Spleen (tissue), 11 donors: Measurements from ENCODE around the gene TTC23L. TPM values are rescaled to one million over a fixed set of nuclear protein-coding genes. Genes with fewer than 3 reads are reported as not detected.

Source experiments
- DNase-seq: peaks from one replicate; pipeline ENCODE4 v3.0.0-alpha.2; 2020
- H3K27ac ChIP-seq, 8 donors: fragments of 200-600 bp; sonication (generic) in 7 of 8; 1 replicate in 4 of 8; 2 replicates in 4 of 8; pipeline versions ENCODE4 v1.5.0 to v1.8.0; 2016 to 2021; ENCODE audit warnings: inconsistent platforms in 4 of 8, mild to moderate bottlenecking in 4 of 8, moderate library complexity in 1 of 8
- H3K27me3 ChIP-seq, 7 donors: fragments of 200-600 bp; sonication (generic) in 6 of 7; replicated peaks in 1 of 7; 1 replicate in 4 of 7; 2 replicates in 3 of 7; pipeline versions ENCODE4 v1.5.0 to v1.8.0; 2016 to 2021; ENCODE audit warnings: inconsistent platforms in 3 of 7, mild to moderate bottlenecking in 1 of 7
- H3K36me3 ChIP-seq, 6 donors: fragments of 200-600 bp; sonication (generic) in 5 of 6; 1 replicate in 4 of 6; 2 replicates in 2 of 6; pipeline versions ENCODE4 v1.5.0 to v1.8.0; 2016 to 2021; ENCODE audit warnings: inconsistent platforms in 2 of 6
- H3K4me1 ChIP-seq, 6 donors: fragments of 200-600 bp; sonication (generic) in 5 of 6; 1 replicate in 3 of 6; 2 replicates in 3 of 6; pipeline versions ENCODE4 v1.5.0 to v1.8.0; 2016 to 2021; ENCODE audit warnings: inconsistent platforms in 3 of 6
- H3K4me3 ChIP-seq, 8 donors: fragments of 200-600 bp; sonication (generic) in 7 of 8; 1 replicate in 4 of 8; 2 replicates in 4 of 8; pipeline versions ENCODE4 v1.5.0 to v1.8.0; 2016 to 2021; ENCODE audit warnings: inconsistent platforms in 4 of 8, mild to moderate bottlenecking in 4 of 8, moderate library complexity in 2 of 8
- H3K9me3 ChIP-seq, 8 donors: fragments of 200-600 bp; sonication (generic) in 7 of 8; 1 replicate in 4 of 8; 2 replicates in 4 of 8; pipeline versions ENCODE4 v1.5.0 to v1.8.0; 2016 to 2021; ENCODE audit warnings: inconsistent platforms in 4 of 8
- CTCF ChIP-seq, 11 experiments: fragments of 200-600 bp in 7 of 11; fragments of 450-650 bp in 4 of 11; sonication (generic) in 4 of 11; IDR thresholded peaks in 8 of 11; conservative IDR thresholded peaks in 3 of 11; 1 replicate in 7 of 11; 2 replicates in 4 of 11; pipeline versions ENCODE4 v1.4.0 to v1.8.0; 2016 to 2021; ENCODE audit warnings: antibody characterized with exemption in 11 of 11, inconsistent platforms in 4 of 11, mild to moderate bottlenecking in 1 of 11
- POLR2A ChIP-seq, 3 donors: fragments of 450-650 bp; IDR thresholded peaks; one replicate each; pipeline ENCODE4 v1.5.1; 2017; ENCODE audit warnings: antibody characterized with exemption in 3 of 3, mild to moderate bottlenecking in 1 of 3
- POLR2AphosphoS5 ChIP-seq, 3 donors: sonication (generic); formaldehyde crosslinking; IDR thresholded peaks; one replicate each; pipeline ENCODE4 v1.5.1; 2017; ENCODE audit warnings: antibody characterized with exemption in 3 of 3
- WGBS, 5 donors: extraction: QIAGEN DNeasy Blood & Tissue Kit in 3 of 5; methylation state at CpG; one replicate each; pipeline versions ENCODE4 v1.1.5 to v1.1.7; 2013 to 2018; 5-methylcytosine and 5-hydroxymethylcytosine counted together
- intact Hi-C: fragments of 100-400 bp; cut with DNase I; formaldehyde crosslinking; loops from one replicate; pipeline ENCODE4 v1.15.0; 2023; ENCODE audit warnings: low total_unique reads
- polyA plus RNA-seq, 3 donors: library from polyadenylated mRNA; stranded (reverse); fragments of 200-250 nt; gene quantifications; one replicate each; pipeline ENCODE4 v1.2.1, GENCODE V29; 2013
- total RNA-seq, 7 donors: library from RNA; depleted of rRNA in 3 of 7; stranded (reverse); fragments of >200 nt in 3 of 7; fragmentation: NEBNext Ultra II Directional in 4 of 7; extraction: Animal tissue kit (Norgen Biotek cat#: 25700) in 4 of 7; gene quantifications; one replicate each; pipeline versions ENCODE4 v1.1.0 to v1.2.1, GENCODE V29; 2016 to 2021
- donor health status: healthy with polysubstance abuse.
- donor health status: DM: no; HTN: no; CAD: no; lungs with moderate emphysema.
- donor health status: DM: no; HTN: no; CAD: no.
- donor health status: Bipolar disorder and iron deficiency.
- donor health status: healthy.
- donor health status: DM: no; HTN: no; CAD: no.
- donor health status: DM: yes; HTN: yes; CAD: no.

Gene TTC23L
- total and polyA plus RNA-seq, 10 donors = 0.07 to 0.42 (median 0.24) TPM; not detected in 4

- Histone ChIP-seq H3K36me3 (peaks cover 0 to 39% (median 12%) of the 10 kb centered on the region in 6 donors), H3K9me3 (no peaks in the 10 kb centered on the region), H3K27ac (no peak overlapping the region), H3K27me3 (no peaks in the 10 kb centered on the region), H3K4me3 (no peak overlapping the region), H3K4me1 (no peaks in the 10 kb centered on the region)
- 64 to 96% (median 89%) methylated on average over 3 of the region's 3 CpGs for WGBS, 5 donors
- TF ChIP-seq POLR2AphosphoS5 (IDR thresholded peaks at IDR 0.05) (no peak), CTCF (IDR thresholded peaks at IDR 0.05 in 8 of 11, conservative IDR thresholded peaks at IDR 0.05 in 3 of 11) (no peak), POLR2A (IDR thresholded peaks at IDR 0.05) (no peak)
- DNase-seq = no peak
- intact Hi-C loops = no loop called here
These were observed 20.2 kb upstream of the TTC23L start for GRCh38 chr5:34818717-34819116.

GRCh38 chr5:34820593-34820992 is 18.4 kb upstream of the TTC23L start:
- Histone ChIP-seq H3K4me3 (no peak overlapping the region), H3K27me3 (no peaks in the 10 kb centered on the region), H3K9me3 (no peaks in the 10 kb centered on the region), H3K36me3 (peaks cover 0 to 44% (median 10%) of the 10 kb centered on the region in 6 donors), H3K27ac (no peak overlapping the region), H3K4me1 (no peaks in the 10 kb centered on the region)
- intact Hi-C loops = no loop called here
- DNase-seq = no peak
- TF ChIP-seq POLR2AphosphoS5 (IDR thresholded peaks at IDR 0.05) = no peak
- TF ChIP-seq POLR2A (IDR thresholded peaks at IDR 0.05) = no peak
- 71 to 100% (median 90%) methylated on average over 1 of the region's 1 CpG for WGBS, 5 donors

GRCh38 chr5:34822956-34823715 is 15.8 kb upstream of the TTC23L start:
- DNase-seq = no peak
- no peak overlapping the region for H3K27ac ChIP-seq
- no peaks in the 10 kb centered on the region for H3K9me3 ChIP-seq
- H3K4me3 ChIP-seq = no peak overlapping the region
- H3K27me3 ChIP-seq = no peaks in the 10 kb centered on the region
- TF ChIP-seq POLR2AphosphoS5 (IDR thresholded peaks at IDR 0.05) = no peak
- TF ChIP-seq CTCF (IDR thresholded peaks at IDR 0.05 in 8 of 11, conservative IDR thresholded peaks at IDR 0.05 in 3 of 11) = no peak
- no peak for TF ChIP-seq POLR2A (IDR thresholded peaks at IDR 0.05)
- WGBS, 5 donors = 86 to 94% (median 87%) methylated on average over 8 of the region's 8 CpGs
- H3K4me1 ChIP-seq = no peaks in the 10 kb centered on the region
- H3K36me3 ChIP-seq = peaks cover 0 to 65% (median 25%) of the 10 kb centered on the region in 6 donors
- intact Hi-C loops = no loop called here

GRCh38 chr5:34826347-34826746 is 12.6 kb upstream of the TTC23L start:
- peaks cover 0 to 87% (median 27%) of the 10 kb centered on the region in 6 donors for H3K36me3 ChIP-seq
- H3K27me3 ChIP-seq = no peaks in the 10 kb centered on the region
- no peak for TF ChIP-seq POLR2A (IDR thresholded peaks at IDR 0.05)
- TF ChIP-seq CTCF (IDR thresholded peaks at IDR 0.05 in 8 of 11, conservative IDR thresholded peaks at IDR 0.05 in 3 of 11) = no peak
- peak in 1 of 3 donors; percentile 11 for TF ChIP-seq POLR2AphosphoS5 (IDR thresholded peaks at IDR 0.05)
- no peak for DNase-seq
- 49 to 86% (median 73%) methylated on average over 6 of the region's 6 CpGs for WGBS, 5 donors
- no peak overlapping the region for H3K4me3 ChIP-seq
- no peaks in the 10 kb centered on the region for H3K4me1 ChIP-seq
- H3K9me3 ChIP-seq = no peaks in the 10 kb centered on the region
- intact Hi-C loops = no loop called here
- H3K27ac ChIP-seq = no peak overlapping the region
